Measurements from ENCODE around the gene TGIF2. TPM values are rescaled to one million over a fixed set of nuclear protein-coding genes. Genes with fewer than 3 reads are reported as not detected.

TGIF2 gene
- total RNA-seq, 1 experiment from 2014 or later, result 81.7 TPM

DNA sequence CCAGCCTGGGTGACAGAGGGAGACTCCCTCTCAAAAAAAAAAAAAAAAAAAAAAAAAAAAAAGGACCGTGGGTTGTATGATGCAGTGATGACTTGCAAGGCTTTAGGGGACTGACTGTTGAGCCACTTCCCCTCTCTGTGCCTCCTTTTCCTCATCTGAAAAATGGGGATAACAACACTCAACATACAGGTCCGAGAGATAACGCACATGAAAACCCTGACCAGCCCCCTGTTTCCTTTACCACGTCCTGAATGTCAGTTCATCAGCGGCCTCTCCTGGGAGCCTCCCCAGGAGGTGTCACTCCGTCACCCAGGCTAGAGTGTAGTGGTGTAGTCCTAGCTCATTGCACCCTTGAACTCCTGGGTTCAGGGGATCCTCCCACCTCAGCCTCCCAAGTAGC lies 68.7 kb downstream of the TGIF2 start:
- H3K56ac ChIP-seq (ENCODE audit: insufficient read length, low read depth, low read length), result no peak overlapping the region
- H3K23me2 ChIP-seq (ENCODE audit: insufficient read length, low read depth, low read length, poor library complexity, severe bottlenecking), result no peaks in the 10 kb centered on the region
- H2AFZ ChIP-seq (ENCODE audit: low read length), result no peak overlapping the region
- H3K79me1 ChIP-seq (ENCODE audit: insufficient read depth, low read depth, low read length, poor library complexity, severe bottlenecking), result no peaks in the 10 kb centered on the region
- H2BK5ac ChIP-seq (ENCODE audit: insufficient read length, low read length), result no peak overlapping the region
- H2BK20ac ChIP-seq (ENCODE audit: low read depth, low read length, poor library complexity, severe bottlenecking), result no peak overlapping the region
- H3K9ac ChIP-seq (ENCODE audit: extremely low read depth, insufficient read length, low read length), result no peak overlapping the region
- H3K79me2 ChIP-seq (ENCODE audit: insufficient read depth, low read length), result no peaks in the 10 kb centered on the region
- Mint-ChIP-seq H3K4me3 (no peak overlapping the region), H3K9me3 (no peaks in the 10 kb centered on the region), H3K27ac (no peak overlapping the region), H3K27me3 (ENCODE audit: low read depth) (no peaks in the 10 kb centered on the region; the same call in 1 of the 2 replicates), H3K4me1 (peaks cover 27 to 29% of the 10 kb centered on the region in 2 experiments), H3K36me3 (ENCODE audit: insufficient read depth in 1 of 3, low read depth in 3 of 3) (no peaks in the 10 kb centered on the region)
- no peak overlapping the region for H3K27ac ChIP-seq (ENCODE audit: insufficient read length, low read depth, low read length)
- H4K20me1 ChIP-seq (ENCODE audit: control insufficient read depth, insufficient read depth, insufficient read length), result no peaks in the 10 kb centered on the region
- TF ChIP-seq, protein P1, sequence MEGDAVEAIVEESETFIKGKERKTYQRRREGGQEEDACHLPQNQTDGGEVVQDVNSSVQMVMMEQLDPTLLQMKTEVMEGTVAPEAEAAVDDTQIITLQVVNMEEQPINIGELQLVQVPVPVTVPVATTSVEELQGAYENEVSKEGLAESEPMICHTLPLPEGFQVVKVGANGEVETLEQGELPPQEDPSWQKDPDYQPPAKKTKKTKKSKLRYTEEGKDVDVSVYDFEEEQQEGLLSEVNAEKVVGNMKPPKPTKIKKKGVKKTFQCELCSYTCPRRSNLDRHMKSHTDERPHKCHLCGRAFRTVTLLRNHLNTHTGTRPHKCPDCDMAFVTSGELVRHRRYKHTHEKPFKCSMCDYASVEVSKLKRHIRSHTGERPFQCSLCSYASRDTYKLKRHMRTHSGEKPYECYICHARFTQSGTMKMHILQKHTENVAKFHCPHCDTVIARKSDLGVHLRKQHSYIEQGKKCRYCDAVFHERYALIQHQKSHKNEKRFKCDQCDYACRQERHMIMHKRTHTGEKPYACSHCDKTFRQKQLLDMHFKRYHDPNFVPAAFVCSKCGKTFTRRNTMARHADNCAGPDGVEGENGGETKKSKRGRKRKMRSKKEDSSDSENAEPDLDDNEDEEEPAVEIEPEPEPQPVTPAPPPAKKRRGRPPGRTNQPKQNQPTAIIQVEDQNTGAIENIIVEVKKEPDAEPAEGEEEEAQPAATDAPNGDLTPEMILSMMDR (conservative IDR thresholded peaks at IDR 0.05), result no peak
- peaks cover 8% of the 10 kb centered on the region; the same call in 1 of the 2 replicates for H3K4me1 ChIP-seq (ENCODE audit: insufficient read depth, low read length)
- H2BK15ac ChIP-seq (ENCODE audit: low read depth, low read length), result no peak overlapping the region
- no peak overlapping the region for H4K91ac ChIP-seq (ENCODE audit: insufficient read length, low read depth, low read length)
- no peak overlapping the region for H3T11ph ChIP-seq (ENCODE audit: low read length)
- no peaks in the 10 kb centered on the region for H3K9me3 ChIP-seq (ENCODE audit: control insufficient read depth, low read depth, low read length)
- no peak for DNase-seq
- WGBS (ENCODE audit: extremely low coverage, insufficient read length, low lambda C conversion rate), result no CpG with 5 or more reads among the region's 6 CpGs
- no peak overlapping the region for H2AK5ac ChIP-seq (ENCODE audit: insufficient read length, low read length)
- no peak overlapping the region for H2BK12ac ChIP-seq (ENCODE audit: insufficient read length, low read depth, low read length)
- no peak overlapping the region for H4K8ac ChIP-seq (replicated peaks; ENCODE audit: insufficient read length, low read depth, low read length)
- H3K14ac ChIP-seq (ENCODE audit: insufficient read depth, low read length), result no peak overlapping the region
- H3K4me2 ChIP-seq (ENCODE audit: insufficient read depth, insufficient read length, low read length), result no peak overlapping the region
- no peak overlapping the region for H3K23ac ChIP-seq (ENCODE audit: insufficient read length, low read depth, low read length)
- no peak overlapping the region for H3K18ac ChIP-seq (ENCODE audit: insufficient read length, low read depth, low read length)
- H3K27me3 ChIP-seq (ENCODE audit: insufficient read depth, low read length), result no peaks in the 10 kb centered on the region
- H2BK120ac ChIP-seq (ENCODE audit: low read depth, low read length, poor library complexity, severe bottlenecking), result no peak overlapping the region
- H3K4ac ChIP-seq (ENCODE audit: low read depth, low read length), result no peak overlapping the region
- H4K5ac ChIP-seq (ENCODE audit: insufficient read length, low read depth, low read length), result no peak overlapping the region

Other genes starting within 250 kb of the TGIF2 start
- gene MYL9, start 32.1 kb upstream of the TGIF2 start, total RNA-seq (2021), result 217 and 218 TPM in 2 replicates
- 96.5 and 111 TPM in 2 replicates for gene RAB5IF, start 32.2 kb downstream of the TGIF2 start, total RNA-seq (2021)
- gene SLA2, start 72.6 kb downstream of the TGIF2 start, total RNA-seq (2021), result 0.13 and 0.20 TPM in 2 replicates
- gene NDRG3, start 172.5 kb downstream of the TGIF2 start, total RNA-seq (2021), result 22.4 and 23.6 TPM in 2 replicates
- gene DSN1, start 200.2 kb downstream of the TGIF2 start, total RNA-seq (2021), result 20.6 and 22.8 TPM in 2 replicates